Measurements from ENCODE around the gene REV3L. TPM values are rescaled to one million over a fixed set of nuclear protein-coding genes. Genes with fewer than 3 reads are reported as not detected.
A peak's percentile ranks its signal among the peaks of the same experiment; 100 is the strongest.

Gene REV3L
- polyA plus RNA-seq, 1 of the 3 experiments (the other 2 are of a cell fraction) = 7.3 TPM

GRCh38 chr6:111269401-111269970 lies 213.5 kb downstream of the REV3L start:
- TF ChIP-seq GATA2 (CRISPR knock-in tag; IDR thresholded peaks at IDR 0.05) = no peak
- no peak for TF ChIP-seq PBX3 (IDR thresholded peaks at IDR 0.05)
- no peak for TF ChIP-seq EZH2phosphoT487 (IDR thresholded peaks at IDR 0.05; ENCODE audit: borderline replicate concordance, low read depth)
- ChIA-PET CTCF (no interaction called here), POLR2A (no interaction called here)
- Histone ChIP-seq H3K4me3 (ENCODE audit: low read depth in 2 of 2, low read length in 1 of 2) (no peak overlapping the region), H3K27me3 (ENCODE audit: insufficient read depth) (no peaks in the 10 kb centered on the region), H4K20me1 (ENCODE audit: insufficient read depth) (no peaks in the 10 kb centered on the region), H2AFZ (ENCODE audit: low read depth) (no peak overlapping the region), H3K36me3 (replicated peaks in 1 of 2; ENCODE audit: control insufficient read depth in 1 of 2, insufficient read depth in 2 of 2, low read length in 1 of 2) (peaks cover 36 to 60% of the 10 kb centered on the region in 2 experiments), H3K79me2 (ENCODE audit: insufficient read depth) (peaks cover 59% of the 10 kb centered on the region), H3K27ac (ENCODE audit: low read depth in 2 of 2, low read length in 1 of 2) (no peak overlapping the region), H3K4me1 (ENCODE audit: control insufficient read depth in 1 of 2, insufficient read depth in 2 of 2, low read depth in 1 of 2, low read length in 1 of 2) (peaks cover 0 to 2% of the 10 kb centered on the region in 2 experiments; a peak in 2 of 4 replicates), H3K9me3 (0 out of 2 replicates have a peak, but pooled peaks cover 4% of the 10 kb centered on the region), H3K9me2 (no peaks in the 10 kb centered on the region), H3F3A (replicated peaks; ENCODE audit: insufficient read depth) (peaks cover 5% of the 10 kb centered on the region), H3K4me2 (no peak overlapping the region), H3K9ac (no peak overlapping the region)
- DNase-seq = no peak
- 91% methylated on average over 1 of the region's 1 CpG for WGBS (ENCODE audit: low lambda C conversion rate)

GRCh38 chr6:111267764-111268333 lies 215.2 kb downstream of the REV3L start:
- 78% methylated on average over 7 of the region's 7 CpGs for WGBS (ENCODE audit: low lambda C conversion rate)
- Histone ChIP-seq H3K9ac (no peak overlapping the region), H3K27me3 (ENCODE audit: insufficient read depth) (no peaks in the 10 kb centered on the region), H3K27ac (ENCODE audit: low read depth in 2 of 2, low read length in 1 of 2) (no peak overlapping the region), H3K4me1 (ENCODE audit: control insufficient read depth in 1 of 2, insufficient read depth in 2 of 2, low read depth in 1 of 2, low read length in 1 of 2) (peaks cover 0 to 6% of the 10 kb centered on the region in 2 experiments; a peak in 3 of 4 replicates), H3K9me3 (no peaks in the 10 kb centered on the region), H3F3A (replicated peaks; ENCODE audit: insufficient read depth) (peaks cover 14% of the 10 kb centered on the region), H3K4me2 (no peak overlapping the region), H2AFZ (ENCODE audit: low read depth) (no peak overlapping the region), H3K36me3 (replicated peaks in 1 of 2; ENCODE audit: control insufficient read depth in 1 of 2, insufficient read depth in 2 of 2, low read length in 1 of 2) (peaks cover 32 to 43% of the 10 kb centered on the region in 2 experiments), H3K9me2 (no peaks in the 10 kb centered on the region), H4K20me1 (ENCODE audit: insufficient read depth) (no peaks in the 10 kb centered on the region; the same call in 1 of the 2 replicates), H3K79me2 (ENCODE audit: insufficient read depth) (peaks cover 58% of the 10 kb centered on the region), H3K4me3 (ENCODE audit: low read depth in 2 of 2, low read length in 1 of 2) (no peak overlapping the region)
- ChIA-PET POLR2A (no interaction called here), CTCF (no interaction called here)
- TF ChIP-seq EZH2phosphoT487 (IDR thresholded peaks at IDR 0.05; ENCODE audit: borderline replicate concordance, low read depth) = no peak
- peak; percentile 38; the same call in 1 of the 2 replicates for TF ChIP-seq JUND (IDR thresholded peaks at IDR 0.05)
- TF ChIP-seq FOSL2 (IDR thresholded peaks at IDR 0.05; ENCODE audit: borderline replicate concordance, low read depth) = peak; percentile 4; the same call in 1 of the 2 replicates
- TF ChIP-seq RXRA (IDR thresholded peaks at IDR 0.05; ENCODE audit: borderline replicate concordance, low read depth) = no peak
- TF ChIP-seq PBX3 (IDR thresholded peaks at IDR 0.05) = 0 out of 2 replicates have a peak, but pooled peaks have one; percentile 16
- peak; percentile 43; the same call in 1 of the 2 replicates for TF ChIP-seq TEAD4 (IDR thresholded peaks at IDR 0.05; ENCODE audit: borderline replicate concordance, insufficient read depth)
- peak; percentile 68 for TF ChIP-seq TCF12 (IDR thresholded peaks at IDR 0.05)
- no peak for DNase-seq
